GM21447 (cell line): ENCODE data around the gene DPYD.

ENCODE experiments used
- ATAC-seq: cut with Tn5 transposase; IDR thresholded peaks from one replicate; pipeline ENCODE4 v1.9.1; 2021; ENCODE audit not compliant: unreplicated experiment

The DPYD gene

DNA sequence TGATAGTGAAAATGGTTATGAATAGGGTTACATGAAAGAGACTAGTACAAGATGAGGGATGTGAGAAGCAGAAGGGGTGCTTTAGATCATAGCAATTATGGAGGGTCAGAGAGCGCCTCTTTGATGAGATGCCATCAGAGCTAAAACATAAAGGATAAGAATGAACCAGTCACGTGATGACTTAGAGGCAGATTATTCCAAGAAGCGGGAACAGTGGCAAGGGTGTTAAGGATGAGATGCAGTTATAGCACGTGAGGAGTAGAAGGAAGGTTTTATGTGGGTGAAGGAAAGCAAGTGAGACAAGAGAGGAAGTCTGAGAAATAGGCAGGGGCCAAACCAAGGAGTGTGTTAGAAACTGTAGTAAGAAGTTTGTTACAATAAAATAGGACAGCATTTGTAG is 360.1 kb downstream of the DPYD start:
- no peak for ATAC-seq

DNA sequence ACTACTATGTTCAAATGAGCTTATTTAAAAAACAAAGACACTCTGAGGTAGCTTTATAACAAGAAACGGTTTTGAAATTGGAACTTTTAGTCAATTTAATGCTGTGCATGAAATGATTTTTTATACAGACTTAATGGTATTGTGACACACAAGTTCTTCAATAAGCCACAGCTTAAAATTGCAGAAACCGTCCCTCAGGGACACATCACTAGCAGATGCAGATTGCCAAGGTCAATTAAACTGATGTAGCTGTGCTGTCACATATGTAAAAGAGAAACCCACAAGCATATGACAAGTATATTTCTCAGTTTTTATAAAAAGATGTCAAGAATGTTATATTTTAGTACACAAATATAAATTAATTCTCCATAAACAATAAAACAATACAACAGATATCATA is 366.9 kb downstream of the DPYD start:
- no peak for ATAC-seq

DNA sequence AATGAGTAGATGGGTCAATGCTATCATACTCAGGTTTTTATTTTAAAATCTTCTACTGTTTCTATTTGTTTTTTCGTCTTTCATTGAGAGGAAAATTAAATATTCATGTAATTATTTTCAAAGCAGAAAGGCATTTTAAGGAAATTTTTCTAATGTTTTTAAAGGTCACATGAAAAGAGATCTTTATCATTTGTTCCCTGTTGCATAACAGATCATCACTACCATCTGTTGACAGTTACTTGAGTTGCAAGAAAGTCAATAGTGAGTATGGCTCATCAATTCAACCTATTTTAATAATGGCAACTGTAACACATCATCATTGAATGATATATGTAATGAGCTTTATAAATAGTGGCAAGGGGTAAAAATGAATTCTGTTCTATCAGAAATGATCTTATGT is 369.7 kb downstream of the DPYD start:
- ATAC-seq: no peak

GRCh38 chr1:97545446-97545845 is 375.4 kb downstream of the DPYD start:
- no peak for ATAC-seq

DNA sequence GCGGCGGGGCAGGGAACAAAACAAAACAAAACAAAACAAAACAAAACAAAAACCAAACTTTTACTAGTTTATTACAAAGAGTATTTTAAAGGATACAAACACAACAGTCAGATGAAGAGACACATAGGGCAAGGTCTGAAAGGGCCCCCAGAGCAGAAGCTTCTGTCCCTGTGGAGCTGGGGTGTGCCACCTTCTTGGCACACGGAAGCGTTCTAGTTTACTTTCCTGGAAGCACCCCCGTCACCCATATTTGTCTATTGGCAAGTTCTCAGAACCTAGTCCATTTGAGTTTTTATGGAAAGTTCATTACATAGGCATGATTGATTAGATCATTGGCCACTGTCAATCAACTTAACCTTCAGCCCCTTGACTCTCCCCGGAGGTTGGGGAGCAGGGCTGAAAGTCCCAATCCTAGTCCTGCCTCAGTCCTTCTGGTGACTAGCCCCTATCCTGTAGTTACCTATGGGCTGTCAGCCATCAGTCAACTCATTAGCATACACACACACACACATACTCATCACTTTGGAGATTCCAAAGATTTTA is 380.4 kb downstream of the DPYD start:
- ATAC-seq: no peak

DNA sequence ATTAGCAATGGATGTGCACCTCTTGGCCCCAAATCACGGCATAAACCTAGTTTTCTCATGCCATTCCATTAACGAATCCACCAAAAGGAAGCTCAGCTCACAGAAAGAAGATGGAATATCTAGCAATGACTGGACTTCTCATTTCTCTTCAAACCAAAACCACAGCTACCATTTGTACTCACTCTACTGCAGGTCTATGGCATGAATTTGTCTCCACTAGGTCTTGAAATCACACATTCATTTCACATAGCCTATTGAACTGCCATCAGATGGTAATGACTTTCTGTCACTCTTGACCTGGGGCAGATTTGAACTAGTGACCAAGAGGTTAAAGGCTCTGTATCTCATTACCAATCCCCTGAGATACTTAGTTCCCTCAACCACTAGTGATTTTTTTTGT is 382.7 kb downstream of the DPYD start:
- no peak for ATAC-seq

DNA sequence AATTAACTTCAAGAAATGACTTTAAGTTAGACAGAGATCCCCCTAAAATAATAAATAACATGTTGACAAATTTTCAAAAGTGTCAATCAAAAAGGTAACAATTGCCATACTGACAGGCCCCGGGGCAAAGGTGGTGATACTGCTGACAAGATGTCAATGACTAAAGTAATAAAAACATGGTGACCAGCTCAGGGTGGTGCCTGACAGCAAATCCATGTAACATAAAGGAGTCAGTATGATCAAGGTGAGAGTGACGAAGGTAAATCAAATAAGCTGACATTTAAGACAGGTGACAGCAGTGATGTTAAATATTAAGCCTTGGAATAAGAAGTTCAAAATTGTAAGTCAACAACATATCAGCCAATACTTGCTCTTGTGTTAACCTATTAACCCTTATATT is 387.5 kb downstream of the DPYD start:
- no peak for ATAC-seq

GRCh38 chr1:97529600-97529999 is 391.2 kb downstream of the DPYD start:
- ATAC-seq: no peak

GRCh38 chr1:97524211-97524610 is 396.6 kb downstream of the DPYD start:
- no peak for ATAC-seq

- no peak for ATAC-seq
These were observed 404.2 kb downstream of the DPYD start for GRCh38 chr1:97516588-97516987.

- no peak for ATAC-seq
These were observed 412.1 kb downstream of the DPYD start for GRCh38 chr1:97508653-97509218.

DNA sequence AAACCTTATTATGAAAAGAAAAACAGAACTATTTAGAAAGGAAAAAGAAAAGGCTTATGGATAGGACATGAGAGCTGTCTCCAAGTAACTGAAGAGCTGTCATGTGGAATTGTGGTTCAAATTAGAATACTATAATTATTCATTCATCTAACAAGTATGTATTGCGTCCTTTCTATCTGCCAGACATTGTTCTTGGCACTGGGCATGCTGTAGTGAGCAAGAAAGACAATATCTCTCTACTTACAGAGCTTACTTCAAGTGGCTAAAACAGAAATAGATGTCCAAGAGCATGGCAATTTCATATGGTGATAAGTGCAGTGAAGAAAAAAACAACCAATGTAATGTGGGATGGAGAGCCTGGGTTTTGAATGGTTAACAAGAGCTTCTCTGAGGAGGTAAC is 413.0 kb downstream of the DPYD start:
- ATAC-seq: no peak

DNA sequence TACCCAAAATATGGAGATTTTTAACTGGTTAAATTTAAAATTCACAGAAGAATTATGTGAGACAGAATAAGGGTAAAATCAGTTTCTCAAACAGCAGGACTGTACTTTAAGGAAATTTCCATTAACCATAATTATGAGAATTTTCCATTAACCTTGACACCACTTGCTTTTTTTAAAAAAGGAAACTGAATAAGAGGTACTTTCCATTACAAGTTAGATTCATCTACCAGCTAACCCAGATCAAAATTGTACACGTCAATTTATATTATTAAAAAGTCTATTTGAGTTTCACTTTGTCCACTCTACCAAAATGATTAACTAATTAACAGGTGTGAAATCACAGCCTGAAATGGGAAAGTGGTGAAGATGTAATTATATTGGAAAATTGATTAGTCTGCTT is 414.5 kb downstream of the DPYD start:
- ATAC-seq: no peak

GRCh38 chr1:97505816-97506215 is 415.0 kb downstream of the DPYD start:
- peak; percentile 97 for ATAC-seq

DNA sequence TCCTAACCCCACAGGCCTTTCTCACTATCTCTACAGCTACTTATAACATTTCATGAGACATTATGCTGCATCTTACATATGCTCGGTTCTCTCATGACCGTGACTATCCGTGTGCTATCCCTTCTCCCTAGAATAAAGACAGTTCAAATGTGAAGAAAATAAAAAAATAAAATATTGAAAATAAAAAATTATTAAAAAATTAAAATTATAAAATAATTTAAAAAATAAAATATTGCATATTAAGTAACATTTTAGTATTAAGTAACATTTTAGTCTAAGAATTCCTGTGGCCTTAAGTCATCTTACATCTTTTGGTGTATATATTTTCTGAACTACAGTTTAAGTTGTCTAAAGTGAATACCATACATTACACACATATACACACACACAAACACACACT is 415.5 kb downstream of the DPYD start:
- no peak for ATAC-seq

- ATAC-seq: no peak
These were observed 418.5 kb downstream of the DPYD start for GRCh38 chr1:97502360-97502759.

DNA sequence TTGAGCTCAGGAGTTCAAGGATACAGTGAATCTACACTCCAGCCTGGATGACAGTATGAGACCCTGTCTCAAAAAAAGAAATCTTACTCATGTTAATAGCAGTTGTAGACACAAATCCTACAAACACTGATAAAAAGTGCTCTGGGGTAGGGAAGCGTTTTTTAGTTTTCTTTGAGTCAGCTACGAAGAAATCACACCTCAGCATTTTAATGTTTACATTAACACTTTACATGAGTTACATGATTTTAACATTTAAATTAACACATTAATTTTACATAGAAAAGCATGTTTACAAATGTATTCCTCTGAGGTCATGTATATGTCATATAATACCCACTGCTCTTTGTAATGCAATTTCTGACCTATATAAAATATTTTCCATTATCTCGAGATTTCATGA is 419.2 kb downstream of the DPYD start:
- no peak for ATAC-seq

DNA sequence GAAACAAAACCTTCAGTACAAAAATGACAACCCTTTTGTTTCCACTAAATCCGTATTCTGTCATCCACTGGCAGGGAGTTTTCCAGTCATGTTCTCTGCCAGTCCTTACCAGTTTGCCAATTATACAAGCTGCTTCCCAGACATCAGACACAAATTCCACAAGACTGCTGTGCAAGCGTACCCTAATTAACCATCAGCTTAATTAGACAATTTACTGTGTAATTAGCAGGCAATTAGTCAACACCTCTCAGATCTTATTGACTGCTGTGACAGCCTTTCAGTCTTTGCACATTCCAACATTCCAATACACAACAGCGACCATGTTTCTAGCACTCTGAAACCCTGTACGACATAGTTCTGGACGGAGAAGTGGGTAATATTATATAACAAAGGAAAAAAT is 420.1 kb downstream of the DPYD start:
- ATAC-seq: no peak

GRCh38 chr1:97499667-97500066 is 421.2 kb downstream of the DPYD start:
- ATAC-seq: no peak

DNA sequence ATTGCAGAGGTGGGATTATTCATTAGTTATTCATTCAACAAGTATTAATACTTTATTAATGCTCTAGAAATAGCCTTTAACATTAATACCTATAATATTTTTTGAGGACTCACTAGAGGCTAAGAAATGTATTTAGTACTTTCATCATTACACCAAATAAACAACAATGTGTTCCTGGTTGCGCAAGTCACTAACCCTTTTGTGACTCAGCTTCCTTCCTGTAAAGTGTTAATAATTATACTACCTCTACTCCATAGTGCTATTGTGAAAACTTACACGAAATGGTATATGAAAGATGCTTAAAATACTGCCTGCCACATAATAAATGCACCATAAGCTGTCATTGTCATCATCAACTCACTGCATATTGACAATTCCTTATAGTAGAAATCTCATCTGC is 431.0 kb downstream of the DPYD start:
- peak; percentile 83 for ATAC-seq

- no peak for ATAC-seq
These were observed 432.3 kb downstream of the DPYD start for GRCh38 chr1:97488530-97488929.

- ATAC-seq: no peak
These were observed 438.8 kb downstream of the DPYD start for GRCh38 chr1:97482022-97482421.

DNA sequence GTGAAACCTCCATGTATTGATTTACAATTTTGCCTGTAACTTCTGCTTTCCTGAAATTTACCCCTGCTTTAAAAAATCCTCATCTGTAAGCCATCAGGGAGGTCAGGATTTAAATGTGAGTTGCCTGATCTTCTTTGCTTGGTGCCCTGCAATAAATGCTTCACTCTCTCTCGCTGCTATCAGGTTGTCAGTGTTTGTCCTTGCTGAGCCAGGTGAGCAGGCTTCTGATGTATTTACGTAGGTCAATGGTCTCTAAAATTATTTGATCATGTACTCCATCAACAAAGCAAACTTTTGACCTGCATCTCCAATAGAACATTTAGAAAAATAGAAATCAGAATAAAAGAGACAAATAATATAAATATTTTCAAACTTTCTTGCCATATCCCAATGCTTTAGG is 453.4 kb downstream of the DPYD start:
- no peak for ATAC-seq
